Neutrophil (primary cell): ENCODE measurements around the gene SKIL.

Experiments used
- H3K27ac ChIP-seq: fragments of 200-600 bp; sonication (generic); 2 replicates; pipeline ENCODE4 v1.5.1; 2016; ENCODE audit warnings: mild to moderate bottlenecking, moderate library complexity
- H3K27me3 ChIP-seq: fragments of 200-600 bp; sonication (generic); 2 replicates; pipeline ENCODE4 v1.6.0; 2016; ENCODE audit warnings: mild to moderate bottlenecking
- H3K36me3 ChIP-seq: fragments of 200-600 bp; sonication (generic); 2 replicates; pipeline ENCODE4 v1.5.1; 2017
- H3K4me1 ChIP-seq, 2 experiments: fragments of 200-600 bp in 1 of 2; sonication (generic) in 1 of 2; 1 replicate in 1 of 2; 2 replicates in 1 of 2; pipeline versions ENCODE4 v1.5.1 to v1.6.1; 2013 to 2016; ENCODE audit warnings: low read depth in 1 of 2, low read length in 1 of 2, mild to moderate bottlenecking in 1 of 2, moderate library complexity in 1 of 2; ENCODE audit not compliant: control insufficient read depth in 1 of 2, insufficient read depth in 1 of 2
- H3K4me3 ChIP-seq, 2 experiments: fragments of 200-600 bp in 1 of 2; sonication (generic) in 1 of 2; 1 replicate in 1 of 2; 2 replicates in 1 of 2; pipeline ENCODE4 v1.5.1; 2013 to 2016; ENCODE audit warnings: low read depth in 1 of 2, low read length in 1 of 2, mild to moderate bottlenecking in 1 of 2, moderate library complexity in 1 of 2
- H3K9me3 ChIP-seq: fragments of 200-600 bp; sonication (generic); 2 replicates; pipeline ENCODE4 v1.5.1; 2016
- TF ChIP-seq, protein P1 (sequence below): fragments of 200-600 bp; sonication (generic); IDR thresholded peaks from 2 replicates; pipeline ENCODE4 v1.5.1; 2016; ENCODE audit warnings: antibody characterized with exemption

Gene SKIL

DNA sequence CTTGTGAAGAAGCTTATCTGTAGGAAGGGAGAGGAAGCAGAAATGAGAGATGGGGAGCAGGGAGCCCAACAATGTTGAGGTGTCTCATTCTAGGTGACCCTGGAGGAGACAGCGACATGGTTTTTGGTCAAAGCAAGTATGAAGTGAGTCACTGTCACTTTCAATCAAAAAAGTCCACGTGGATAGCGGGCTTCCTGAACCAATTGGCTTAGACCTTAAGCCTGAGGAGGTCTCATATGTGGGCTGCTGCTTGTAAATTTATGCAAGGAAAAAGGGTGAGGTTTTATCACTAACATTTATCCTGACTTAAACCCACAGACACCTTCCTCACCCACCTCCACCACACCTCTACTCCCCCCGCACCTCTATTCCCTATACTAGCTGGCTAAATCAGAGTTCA, 83.9 kb downstream of the SKIL start:
- no peaks in the 10 kb centered on the region for H3K36me3 ChIP-seq
- no peaks in the 10 kb centered on the region for H3K4me1 ChIP-seq
- no peak overlapping the region for H3K27ac ChIP-seq
- TF ChIP-seq, protein P1, sequence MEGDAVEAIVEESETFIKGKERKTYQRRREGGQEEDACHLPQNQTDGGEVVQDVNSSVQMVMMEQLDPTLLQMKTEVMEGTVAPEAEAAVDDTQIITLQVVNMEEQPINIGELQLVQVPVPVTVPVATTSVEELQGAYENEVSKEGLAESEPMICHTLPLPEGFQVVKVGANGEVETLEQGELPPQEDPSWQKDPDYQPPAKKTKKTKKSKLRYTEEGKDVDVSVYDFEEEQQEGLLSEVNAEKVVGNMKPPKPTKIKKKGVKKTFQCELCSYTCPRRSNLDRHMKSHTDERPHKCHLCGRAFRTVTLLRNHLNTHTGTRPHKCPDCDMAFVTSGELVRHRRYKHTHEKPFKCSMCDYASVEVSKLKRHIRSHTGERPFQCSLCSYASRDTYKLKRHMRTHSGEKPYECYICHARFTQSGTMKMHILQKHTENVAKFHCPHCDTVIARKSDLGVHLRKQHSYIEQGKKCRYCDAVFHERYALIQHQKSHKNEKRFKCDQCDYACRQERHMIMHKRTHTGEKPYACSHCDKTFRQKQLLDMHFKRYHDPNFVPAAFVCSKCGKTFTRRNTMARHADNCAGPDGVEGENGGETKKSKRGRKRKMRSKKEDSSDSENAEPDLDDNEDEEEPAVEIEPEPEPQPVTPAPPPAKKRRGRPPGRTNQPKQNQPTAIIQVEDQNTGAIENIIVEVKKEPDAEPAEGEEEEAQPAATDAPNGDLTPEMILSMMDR, result no peak
- H3K9me3 ChIP-seq, result no peaks in the 10 kb centered on the region
- H3K4me3 ChIP-seq, result no peak overlapping the region
- peaks cover 31% of the 10 kb centered on the region for H3K27me3 ChIP-seq

DNA sequence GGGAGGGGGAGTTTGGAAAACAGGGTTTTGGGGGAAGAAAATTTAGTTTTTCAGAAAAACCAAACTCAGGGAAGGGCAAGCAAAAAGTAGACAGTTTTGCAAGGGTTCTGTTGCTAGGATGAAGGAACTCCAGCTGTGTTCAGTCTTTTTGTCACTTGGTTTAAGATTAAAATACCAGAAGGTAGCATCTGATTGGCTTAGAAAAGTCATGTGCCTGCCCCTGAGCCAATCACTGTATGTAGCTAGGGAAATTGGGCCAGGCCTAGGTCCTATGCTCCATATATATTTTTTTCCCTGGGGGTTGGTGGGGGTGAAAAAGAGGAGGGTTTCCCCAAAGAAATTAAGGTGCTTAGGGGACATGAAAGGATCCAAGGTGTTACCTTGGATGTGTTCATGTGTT, 85.4 kb downstream of the SKIL start:
- Histone ChIP-seq H3K36me3 (no peaks in the 10 kb centered on the region), H3K4me3 (no peak overlapping the region), H3K9me3 (no peaks in the 10 kb centered on the region), H3K27me3 (peaks cover 23% of the 10 kb centered on the region), H3K4me1 (no peaks in the 10 kb centered on the region), H3K27ac (no peak overlapping the region)
- TF ChIP-seq, protein P1, result no peak

DNA sequence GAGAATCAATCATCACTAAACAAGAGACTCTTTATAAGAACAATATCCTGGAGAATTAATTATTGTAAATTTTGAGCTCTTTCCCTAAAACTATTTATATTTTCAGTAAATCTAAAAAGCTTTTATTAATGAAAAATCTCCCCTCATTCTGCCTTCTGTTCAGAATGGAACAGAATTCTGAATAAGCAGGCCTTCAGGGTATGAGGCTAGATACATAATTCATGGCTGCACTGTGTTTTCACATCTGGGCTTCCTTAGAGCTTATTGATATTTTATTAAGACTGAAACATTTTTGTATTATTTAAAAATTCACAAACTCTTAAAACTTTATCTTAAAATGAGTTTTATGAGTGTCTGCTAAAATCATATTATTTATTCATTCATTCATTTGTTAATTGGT, 85.9 kb downstream of the SKIL start:
- TF ChIP-seq, protein P1, result no peak
- Histone ChIP-seq H3K4me1 (no peaks in the 10 kb centered on the region), H3K36me3 (no peaks in the 10 kb centered on the region), H3K4me3 (no peak overlapping the region), H3K27me3 (peaks cover 17% of the 10 kb centered on the region), H3K9me3 (no peaks in the 10 kb centered on the region), H3K27ac (no peak overlapping the region)
